Measurements from ENCODE around the gene GALNT6. TPM values are rescaled to one million over a fixed set of nuclear protein-coding genes. Genes with fewer than 3 reads are reported as not detected.
A peak's percentile ranks its signal among the peaks of the same experiment; 100 is the strongest.

GALNT6 gene, protein sequence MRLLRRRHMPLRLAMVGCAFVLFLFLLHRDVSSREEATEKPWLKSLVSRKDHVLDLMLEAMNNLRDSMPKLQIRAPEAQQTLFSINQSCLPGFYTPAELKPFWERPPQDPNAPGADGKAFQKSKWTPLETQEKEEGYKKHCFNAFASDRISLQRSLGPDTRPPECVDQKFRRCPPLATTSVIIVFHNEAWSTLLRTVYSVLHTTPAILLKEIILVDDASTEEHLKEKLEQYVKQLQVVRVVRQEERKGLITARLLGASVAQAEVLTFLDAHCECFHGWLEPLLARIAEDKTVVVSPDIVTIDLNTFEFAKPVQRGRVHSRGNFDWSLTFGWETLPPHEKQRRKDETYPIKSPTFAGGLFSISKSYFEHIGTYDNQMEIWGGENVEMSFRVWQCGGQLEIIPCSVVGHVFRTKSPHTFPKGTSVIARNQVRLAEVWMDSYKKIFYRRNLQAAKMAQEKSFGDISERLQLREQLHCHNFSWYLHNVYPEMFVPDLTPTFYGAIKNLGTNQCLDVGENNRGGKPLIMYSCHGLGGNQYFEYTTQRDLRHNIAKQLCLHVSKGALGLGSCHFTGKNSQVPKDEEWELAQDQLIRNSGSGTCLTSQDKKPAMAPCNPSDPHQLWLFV
- total RNA-seq (2022) (170 and 190 TPM in 2 replicates), Bru-seq, nascent RNA (percentile 94 among the genes with signal in this experiment), BruChase-seq, experiment 1, labeled RNA remaining after a 2-hour chase (percentile 90 among the genes with signal in this experiment), BruChase-seq, experiment 2, labeled RNA remaining after a 6-hour chase (percentile 93 among the genes with signal in this experiment)
- long read RNA-seq, full-length matches to known transcripts: 11 of 142 reads
- long read RNA-seq, partial matches to known transcripts: 19 of 142 reads
- long read RNA-seq, other reads (novel, unspliced or antisense): 112 of 142 reads

GRCh38 chr12:51391283-51392123 lies at the start of gene GALNT6:
TSS of gene GALNT6 (minus strand) at chr12:51391406. CDS start at chr12:51379781, 11,625 bp downstream.
- Histone ChIP-seq H3K27me3 (replicated peaks; ENCODE audit: control insufficient read depth, insufficient read depth, low read length) (no peaks in the 10 kb centered on the region), H3K36me3 (ENCODE audit: control insufficient read depth, insufficient read depth, low read length) (no peaks in the 10 kb centered on the region), H3K4me1 (peaks cover 56% of the 10 kb centered on the region), H3K4me3 (ENCODE audit: low read depth, low read length) (peak within 1 kb of the TSS; percentile 87), H3K9me3 (no peaks in the 10 kb centered on the region)
- ChIA-PET CTCF (interaction anchor here (0.6 to 2.0 kb wide), 9 partner anchors 8 to 1875 kb away, joined by 3 to 6 read pairs (median 3); partner anchors contain the start of gene SLC4A8), POLR2A (interaction anchor here (0.5 to 1.5 kb wide), 13 partner anchors 8 to 1281 kb away, joined by 3 to 19 read pairs (median 4); no protein-coding TSS in a partner anchor)
- peak; percentile 85 to 92 for DNase-seq
- peak in 1 of 2 experiments; percentile 15 for TF ChIP-seq CTCF (IDR thresholded peaks at IDR 0.05; ENCODE audit: insufficient read depth in 1 of 2, low read depth in 1 of 2, low read length in 1 of 2, severe bottlenecking in 1 of 2, unreplicated experiment in 1 of 2)
- Mint-ChIP-seq H3K27me3 (ENCODE audit: insufficient read depth, unreplicated experiment) (no peaks in the 10 kb centered on the region), H3K27ac (ENCODE audit: unreplicated experiment) (peak within 1 kb of the TSS; percentile 99), H3K36me3 (ENCODE audit: insufficient read depth, unreplicated experiment) (peaks cover 52% of the 10 kb centered on the region), H3K9me3 (ENCODE audit: unreplicated experiment) (no peaks in the 10 kb centered on the region), H3K4me1 (ENCODE audit: low read depth, unreplicated experiment) (peaks cover 56% of the 10 kb centered on the region), H3K4me3 (ENCODE audit: unreplicated experiment) (peak within 1 kb of the TSS; percentile 83)
- intact Hi-C loops (cut with micrococcal nuclease; ENCODE audit: unreplicated experiment): loop anchor here (1.0 kb wide), 1 partner anchor 9 kb away; no protein-coding TSS in a partner anchor
- BruUV-seq (replicated peaks): no TSS peak

DNA sequence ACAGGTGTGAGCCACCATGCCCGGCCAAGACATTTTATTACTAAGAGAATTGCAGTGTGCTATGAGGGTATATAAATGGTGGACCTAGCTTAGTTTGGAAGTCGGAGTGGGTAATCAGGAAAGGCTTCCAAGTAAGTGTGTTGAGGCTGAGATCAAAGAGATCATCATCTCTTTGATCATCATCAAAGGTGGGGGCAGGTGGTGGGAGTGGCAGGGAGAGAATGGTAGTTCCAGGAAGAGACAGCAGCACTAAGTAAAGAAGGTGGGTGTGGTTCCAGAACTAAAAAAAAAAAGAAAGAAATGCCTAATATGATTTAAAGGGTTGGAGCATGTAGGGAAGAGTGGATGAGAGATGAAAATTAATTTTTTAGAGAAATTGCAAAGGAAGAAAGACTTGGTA lies 48.1 kb upstream of the GALNT6 start:
- POLR2A ChIA-PET: no interaction called here
- DNase-seq: peak; percentile 75 to 78
- Mint-ChIP-seq H3K27ac (ENCODE audit: unreplicated experiment) (peak overlapping the region; percentile 56), H3K27me3 (ENCODE audit: insufficient read depth, unreplicated experiment) (no peaks in the 10 kb centered on the region), H3K9me3 (ENCODE audit: unreplicated experiment) (no peaks in the 10 kb centered on the region), H3K4me3 (ENCODE audit: unreplicated experiment) (no peak overlapping the region), H3K4me1 (ENCODE audit: low read depth, unreplicated experiment) (peaks cover 32% of the 10 kb centered on the region), H3K36me3 (ENCODE audit: insufficient read depth, unreplicated experiment) (peaks cover 7% of the 10 kb centered on the region)
- Histone ChIP-seq H3K36me3 (ENCODE audit: control insufficient read depth, insufficient read depth, low read length) (no peaks in the 10 kb centered on the region), H3K9me3 (no peaks in the 10 kb centered on the region), H3K4me1 (peaks cover 57% of the 10 kb centered on the region), H3K27me3 (replicated peaks; ENCODE audit: control insufficient read depth, insufficient read depth, low read length) (no peaks in the 10 kb centered on the region), H3K4me3 (ENCODE audit: low read depth, low read length) (no peak overlapping the region)
- CTCF ChIA-PET: interaction anchor here (0.7 to 2.5 kb wide), 2 partner anchors 10 to 1355 kb away, joined by 3 to 10 read pairs; no protein-coding TSS in a partner anchor
- intact Hi-C loops (cut with micrococcal nuclease; ENCODE audit: unreplicated experiment): loop anchor here (1.0 kb wide), 1 partner anchor 39 kb away; no protein-coding TSS in a partner anchor
- no TSS peak for BruUV-seq (replicated peaks)
- TF ChIP-seq CTCF (IDR thresholded peaks at IDR 0.05; ENCODE audit: insufficient read depth in 1 of 2, low read depth in 1 of 2, low read length in 1 of 2, severe bottlenecking in 1 of 2, unreplicated experiment in 1 of 2): no peak
